ENCODE data around the gene SETD6. TPM values are rescaled to one million over a fixed set of nuclear protein-coding genes. Genes with fewer than 3 reads are reported as not detected.

SETD6 gene
- total and polyA plus RNA-seq, 9 of the 15 experiments (the other 6 are each of a cell fraction or from before 2014, with no cell fraction given), result 9.2 to 40.9 (median 19.8) TPM

GRCh38 chr16:58499615-58500351 is 15.5 kb upstream of the SETD6 start, which contains the start of gene NDRG4 (continued):
- TF ChIP-seq CBX8 (IDR thresholded peaks at IDR 0.05; ENCODE audit: borderline replicate concordance, extremely low read depth, low read depth, low read length, poor library complexity, severe bottlenecking) (no peak), ZNF764 (CRISPR knock-in tag; IDR thresholded peaks at IDR 0.05; ENCODE audit: low read depth) (no peak), PKNOX1 (IDR thresholded peaks at IDR 0.05) (peak; percentile 22; the same call in 1 of the 2 replicates), PRMT5 (CRISPR knock-in tag; IDR thresholded peaks at IDR 0.05) (no peak), HMG20B (CRISPR knock-in tag; IDR thresholded peaks at IDR 0.05) (no peak), SOX6 (IDR thresholded peaks at IDR 0.05) (no peak), FOXP4 (CRISPR knock-in tag; IDR thresholded peaks at IDR 0.05; ENCODE audit: borderline replicate concordance) (no peak), TFAP4 (CRISPR knock-in tag; IDR thresholded peaks at IDR 0.05; ENCODE audit: borderline replicate concordance) (no peak)
